ENCODE data around the gene ANKRD62.
"Not testable (repeated sequence)": the region's sequence is repeated elsewhere in the genome, so short reads cannot be mapped to it uniquely, and the experiment has no call there.

The ANKRD62 gene

DNA sequence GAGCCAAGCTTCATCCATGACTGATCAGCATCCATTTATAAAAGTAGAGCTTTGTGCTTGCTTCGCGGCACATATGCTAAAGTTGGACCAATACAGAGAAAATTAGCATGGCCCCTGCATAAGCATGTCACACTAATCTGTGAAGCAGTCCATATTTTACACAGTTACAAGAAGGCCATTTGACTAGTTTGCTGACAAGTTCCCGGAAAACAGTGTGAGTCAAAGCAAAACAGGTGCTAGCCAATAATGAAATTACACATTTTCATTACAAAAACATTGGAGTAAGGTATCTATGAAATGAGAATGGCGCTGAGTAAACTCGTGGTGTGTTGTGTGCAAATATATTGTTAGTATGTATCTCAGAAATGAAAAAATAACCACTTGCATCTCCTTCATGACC, 4.7 kb downstream of the ANKRD62 start:
- no peak for DNase-seq (ENCODE audit: low spot score)

- no peak for DNase-seq (ENCODE audit: low spot score)
Observed at GRCh38 chr18:12099160-12099559, 5.5 kb downstream of the ANKRD62 start.

DNA sequence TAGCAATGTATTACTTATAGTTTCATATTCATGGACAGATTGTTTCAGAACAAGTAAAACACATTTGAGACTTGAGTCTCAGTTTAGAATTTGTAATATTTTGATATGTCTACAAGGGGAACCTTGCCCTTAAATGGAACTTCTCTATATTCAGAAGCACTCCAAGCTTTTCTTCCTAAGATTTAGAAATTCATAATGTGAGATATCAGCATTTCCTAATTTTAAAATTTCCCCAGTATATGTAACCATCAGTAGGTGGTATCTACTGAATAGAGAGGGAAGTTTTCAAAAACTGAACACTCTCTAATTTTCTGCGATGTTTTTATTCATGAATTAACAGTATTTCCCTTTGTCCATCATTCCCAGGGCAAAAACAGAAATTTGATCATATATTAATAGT, 7.6 kb downstream of the ANKRD62 start:
- DNase-seq (ENCODE audit: low spot score): no peak

DNA sequence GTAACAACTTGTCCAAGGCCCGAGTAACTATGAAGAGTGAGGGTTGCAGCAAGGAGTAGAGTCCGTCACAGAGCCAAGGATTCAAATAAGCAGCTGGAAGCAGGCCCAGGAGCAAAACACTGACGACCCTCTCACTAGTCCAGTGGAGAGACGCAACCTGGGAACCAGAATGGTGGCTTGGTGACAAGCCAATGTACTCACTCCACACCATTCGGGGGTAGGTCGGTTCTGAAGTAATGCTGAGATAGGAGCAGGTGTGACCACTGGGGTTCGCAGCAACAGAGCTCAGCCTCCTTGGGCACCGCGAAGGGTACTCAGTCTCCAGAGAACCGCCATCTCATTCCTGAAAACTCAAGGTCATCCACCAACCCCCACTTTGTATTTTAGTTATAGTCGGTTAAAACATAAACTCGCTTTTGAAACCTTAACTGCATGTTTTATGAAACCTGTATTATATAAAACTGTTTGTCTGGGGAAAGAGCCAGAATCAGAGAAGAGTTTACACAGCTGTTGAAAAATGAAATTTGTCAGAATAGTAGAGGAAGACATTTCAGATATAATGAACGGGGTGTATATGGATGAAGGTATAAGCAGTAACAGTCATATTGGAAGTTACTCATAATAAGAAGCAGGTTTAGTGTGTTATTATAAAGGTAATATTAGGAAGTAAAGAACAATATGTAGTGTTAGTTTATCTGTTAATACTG, 8.6 kb downstream of the ANKRD62 start:
- no peak for DNase-seq (ENCODE audit: low spot score)

GRCh38 chr18:12106471-12106870, 12.8 kb downstream of the ANKRD62 start:
- no peak for DNase-seq (ENCODE audit: low spot score)

- DNase-seq (ENCODE audit: low spot score): no peak
Observed at GRCh38 chr18:12109836-12110235, 16.2 kb downstream of the ANKRD62 start.

DNA sequence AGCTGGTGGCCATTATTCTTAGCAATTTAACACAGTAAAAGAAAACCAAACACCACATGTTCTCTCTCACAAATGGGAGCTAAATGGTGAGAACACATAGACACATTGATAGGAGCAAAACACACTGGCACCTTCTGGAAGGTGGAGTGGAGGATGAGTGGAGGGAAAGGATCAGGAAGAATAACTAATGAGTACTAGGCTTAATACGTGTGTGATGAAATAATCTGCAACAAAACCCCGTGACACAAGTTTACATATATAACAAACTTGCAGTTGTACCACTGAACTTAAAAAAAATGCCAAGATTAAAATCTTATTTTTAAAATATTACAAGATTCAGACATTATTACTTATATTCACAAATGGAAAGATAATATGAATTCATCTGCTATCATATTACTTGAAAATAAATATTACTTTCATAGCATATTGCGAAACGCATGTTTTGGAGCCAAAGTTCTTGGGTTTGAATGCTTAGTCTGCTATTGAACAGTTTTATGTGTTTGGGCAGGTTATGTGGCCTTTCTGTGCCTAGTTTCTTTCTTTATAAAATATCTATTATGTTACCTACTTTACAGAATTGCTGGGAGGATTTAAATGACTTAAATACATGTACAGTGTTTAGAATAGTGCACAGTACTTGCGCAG, 20.5 kb downstream of the ANKRD62 start:
- DNase-seq (ENCODE audit: low spot score): no peak

- no peak for DNase-seq (ENCODE audit: low spot score)
Observed at GRCh38 chr18:12119358-12119757, 25.7 kb downstream of the ANKRD62 start.

GRCh38 chr18:12121175-12122042, 27.8 kb downstream of the ANKRD62 start:
- DNase-seq (ENCODE audit: low spot score): peak; percentile 3

GRCh38 chr18:12122043-12122389, 28.4 kb downstream of the ANKRD62 start:
- DNase-seq (ENCODE audit: low spot score): not testable (repeated sequence)

DNA sequence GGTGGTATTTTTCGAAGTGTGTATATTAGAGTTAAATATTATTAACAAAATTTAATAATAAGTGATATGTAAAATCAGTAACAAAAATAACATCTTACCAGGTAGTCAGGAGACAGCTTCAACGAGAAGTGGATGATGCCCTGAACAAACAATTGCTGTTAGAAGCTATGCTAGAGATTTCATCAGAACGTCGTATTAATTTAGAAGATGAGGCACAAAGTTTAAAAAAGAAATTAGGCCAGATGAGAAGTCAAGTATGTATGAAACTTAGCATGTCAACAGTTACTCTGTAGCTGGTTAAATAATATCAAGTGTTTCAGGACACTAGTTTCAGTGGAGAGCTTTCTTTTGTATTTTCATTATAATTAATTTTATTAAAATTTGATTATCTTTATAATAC, 34.0 kb downstream of the ANKRD62 start:
- DNase-seq (ENCODE audit: low spot score): not testable (repeated sequence)

DNA sequence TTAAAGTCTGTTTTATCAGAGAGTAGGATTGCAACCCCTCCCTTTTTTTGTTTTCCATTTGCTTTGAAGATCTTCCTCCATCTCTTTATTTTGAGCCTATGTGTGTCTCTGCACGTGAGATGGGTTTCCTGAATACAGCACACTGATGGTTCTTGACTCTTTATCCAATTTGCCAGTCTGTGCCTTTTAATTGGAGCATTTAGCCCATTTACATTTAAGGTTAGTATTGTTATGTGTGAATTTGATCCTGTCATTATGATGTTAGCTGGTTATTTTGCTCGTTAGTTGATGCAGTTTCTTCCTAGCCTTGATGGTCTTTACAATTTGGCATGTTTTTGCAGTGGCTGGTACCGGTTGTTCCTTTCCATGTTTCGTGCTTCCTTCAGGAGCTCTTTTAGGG, 45.2 kb downstream of the ANKRD62 start:
- DNase-seq (ENCODE audit: low spot score): not testable (repeated sequence)

DNA sequence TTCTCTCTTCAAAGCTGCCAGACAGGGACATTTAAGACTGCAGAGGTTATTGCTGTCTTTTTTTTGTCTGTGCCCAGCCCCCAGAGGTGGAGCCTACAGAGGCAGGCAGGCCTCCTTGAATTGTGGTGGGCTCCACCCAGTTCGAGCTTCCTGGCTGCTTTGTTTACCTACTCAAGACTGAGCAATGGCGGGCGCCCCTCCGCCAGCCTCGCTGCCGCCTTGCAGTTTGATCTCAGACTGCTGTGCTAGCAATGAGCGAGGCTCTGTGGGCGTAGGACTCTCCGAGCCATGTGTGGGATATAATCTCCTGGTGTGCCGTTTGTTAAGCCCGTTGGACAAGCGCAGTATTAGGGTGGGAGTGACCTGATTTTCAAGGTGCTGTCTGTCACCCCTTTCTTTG, 47.2 kb downstream of the ANKRD62 start:
- DNase-seq (ENCODE audit: low spot score): not testable (repeated sequence)

DNA sequence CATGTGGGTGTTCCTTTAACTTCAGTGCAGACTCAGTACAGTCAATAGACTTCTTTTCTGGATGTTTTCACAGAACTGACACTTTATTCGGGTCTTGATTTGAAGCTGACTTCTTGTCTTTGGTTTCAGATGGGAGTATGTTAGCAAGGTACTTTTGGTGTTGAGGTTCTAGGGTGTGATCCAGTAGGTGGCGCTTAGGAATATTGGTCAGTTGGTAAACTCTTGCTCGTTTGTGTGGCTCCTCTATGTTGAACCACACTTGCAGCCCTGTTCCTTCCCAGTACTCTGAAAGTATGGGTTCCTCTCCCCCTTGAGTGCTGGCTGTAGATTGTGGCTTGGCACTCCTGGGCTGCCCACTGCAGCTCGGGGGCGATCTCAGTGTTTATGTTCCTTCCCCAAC, 48.1 kb downstream of the ANKRD62 start:
- DNase-seq (ENCODE audit: low spot score): not testable (repeated sequence)

GRCh38 chr18:12149431-12149830, 55.8 kb downstream of the ANKRD62 start:
- DNase-seq (ENCODE audit: low spot score): not testable (repeated sequence)

DNA sequence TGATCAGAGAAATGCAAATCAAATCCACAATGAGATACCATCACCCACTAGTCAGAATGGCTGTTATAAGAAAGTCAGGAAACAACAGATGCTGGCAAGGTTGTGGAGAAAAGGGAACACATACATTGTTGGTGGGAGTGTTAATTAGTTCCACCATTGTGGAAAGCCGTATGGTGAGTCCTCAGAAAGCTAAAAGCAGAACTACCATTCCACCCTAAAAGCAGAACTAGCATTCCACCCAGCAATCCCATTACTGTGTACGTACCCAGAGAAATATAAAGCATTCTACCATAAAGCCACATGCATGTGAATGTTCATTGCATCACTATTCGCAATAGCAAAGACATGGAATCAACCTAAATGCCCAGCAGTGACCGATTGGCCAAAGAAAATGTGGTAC, 60.7 kb downstream of the ANKRD62 start:
- DNase-seq (ENCODE audit: low spot score): no peak

DNA sequence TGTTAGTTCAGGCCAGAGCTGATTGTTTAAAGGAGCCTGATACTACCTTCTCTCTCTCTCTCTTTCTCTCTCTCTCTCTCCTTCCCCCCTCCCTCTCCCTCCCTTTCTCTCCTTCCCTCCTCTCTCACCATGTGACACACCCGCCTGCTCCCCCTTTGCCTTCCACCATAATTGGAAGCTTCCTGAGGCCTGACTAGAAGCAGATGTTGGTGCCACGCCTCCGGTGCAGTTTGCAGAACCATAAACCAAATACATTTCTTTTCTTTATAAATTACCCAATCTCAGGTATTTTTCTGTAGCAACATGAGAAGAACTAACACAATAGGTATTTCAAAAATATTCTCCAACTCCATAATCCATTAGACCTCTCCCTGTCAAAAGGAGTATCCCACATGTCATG, 62.4 kb downstream of the ANKRD62 start:
- no peak for DNase-seq (ENCODE audit: low spot score)

DNA sequence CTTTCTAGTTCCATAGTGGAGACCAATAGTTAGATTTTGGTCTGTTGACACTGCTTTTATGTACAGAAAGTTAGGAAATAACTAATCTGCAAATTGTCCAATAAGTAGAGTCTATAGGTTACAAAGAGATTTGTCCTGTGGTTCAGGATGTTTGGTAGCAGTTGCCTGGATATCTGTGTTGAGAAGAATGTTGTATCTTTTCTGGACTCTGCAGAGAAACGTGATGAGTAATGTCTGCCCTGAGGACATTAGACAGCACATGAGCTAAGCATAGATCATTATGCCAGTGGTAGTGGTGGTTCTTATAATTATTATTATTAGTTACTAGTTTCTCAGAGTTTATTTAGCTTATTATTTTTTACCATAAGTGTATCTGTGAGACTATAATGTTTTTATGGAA, 65.8 kb downstream of the ANKRD62 start:
- no peak for DNase-seq (ENCODE audit: low spot score)

GRCh38 chr18:12162786-12163185, 69.1 kb downstream of the ANKRD62 start:
- no peak for DNase-seq (ENCODE audit: low spot score)

- no peak for DNase-seq (ENCODE audit: low spot score)
Observed at GRCh38 chr18:12165038-12165768, 71.6 kb downstream of the ANKRD62 start.
